Activated T-cell treated with anti-CD3 and anti-CD28 coated beads for 4 hours (primary cell): ENCODE results near the gene LYSMD4.

Source experiments
- DNase-seq: peaks from one replicate; pipeline ENCODE4 v3.0.0-alpha.2; 2020

Gene LYSMD4

GRCh38 chr15:99729920-99730319 lies 3.3 kb downstream of the LYSMD4 start:
- DNase-seq = no peak

GRCh38 chr15:99729327-99729726 lies 3.9 kb downstream of the LYSMD4 start:
- no peak for DNase-seq

GRCh38 chr15:99728916-99729315 lies 4.3 kb downstream of the LYSMD4 start:
- no peak for DNase-seq

- DNase-seq = no peak
Observed at GRCh38 chr15:99727733-99728132, 5.5 kb downstream of the LYSMD4 start.

- DNase-seq = no peak
Observed at GRCh38 chr15:99727330-99727729, 5.9 kb downstream of the LYSMD4 start.

GRCh38 chr15:99726333-99726732 lies 6.9 kb downstream of the LYSMD4 start:
- DNase-seq = no peak

GRCh38 chr15:99722406-99722805 lies 10.8 kb downstream of the LYSMD4 start:
- DNase-seq = no peak

GRCh38 chr15:99721896-99722295 lies 11.3 kb downstream of the LYSMD4 start:
- DNase-seq = no peak

GRCh38 chr15:99721104-99721778 lies 12.0 kb downstream of the LYSMD4 start:
- no peak for DNase-seq

GRCh38 chr15:99720533-99720932 lies 12.7 kb downstream of the LYSMD4 start:
- no peak for DNase-seq

GRCh38 chr15:99719096-99719541 lies 14.1 kb downstream of the LYSMD4 start:
- no peak for DNase-seq

GRCh38 chr15:99718421-99718820 lies 14.8 kb downstream of the LYSMD4 start:
- no peak for DNase-seq

- no peak for DNase-seq
Observed at GRCh38 chr15:99717161-99718009, 15.9 kb downstream of the LYSMD4 start.

GRCh38 chr15:99716540-99717095 lies 16.6 kb downstream of the LYSMD4 start:
- DNase-seq = no peak

- no peak for DNase-seq
Observed at GRCh38 chr15:99712415-99712814, 20.8 kb downstream of the LYSMD4 start.

- no peak for DNase-seq
Observed at GRCh38 chr15:99711625-99712024, 21.6 kb downstream of the LYSMD4 start.

- no peak for DNase-seq
Observed at GRCh38 chr15:99709243-99709986, 23.8 kb downstream of the LYSMD4 start.

GRCh38 chr15:99708563-99708962 lies 24.7 kb downstream of the LYSMD4 start:
- DNase-seq = no peak

- DNase-seq = no peak
Observed at GRCh38 chr15:99707473-99708270, 25.6 kb downstream of the LYSMD4 start.

GRCh38 chr15:99706557-99707303 lies 26.5 kb downstream of the LYSMD4 start:
- no peak for DNase-seq

GRCh38 chr15:99704444-99704838 lies 28.8 kb downstream of the LYSMD4 start:
- DNase-seq = no peak
